Small intestine (tissue), 7 donors: Measurements from ENCODE around the gene HID1. TPM values are rescaled to one million over a fixed set of nuclear protein-coding genes. Genes with fewer than 3 reads are reported as not detected.

ENCODE experiments used
- DNase-seq, 2 donors: peaks; one replicate each; pipeline versions ENCODE4 v3.0.0 to v3.0.0-alpha.2; 2013
- FAIRE-seq: peaks from 2 replicates; lab custom pipeline; 2012; peaks lifted over from hg19 to GRCh38; lab: Jason Lieb, UNC
- H3K27ac ChIP-seq, 3 donors: one replicate each; pipeline ENCODE4 v1.5.1; 2013; ENCODE audit warnings: low read length in 2 of 3, mild to moderate bottlenecking in 2 of 3, control low read depth in 1 of 3, inconsistent platforms in 1 of 3, low read depth in 1 of 3, moderate library complexity in 1 of 3
- H3K27me3 ChIP-seq, 3 donors: one replicate each; pipeline ENCODE4 v1.6.1; 2013; ENCODE audit warnings: low read length in 3 of 3, inconsistent platforms in 1 of 3; ENCODE audit not compliant: control insufficient read depth in 3 of 3, insufficient read depth in 3 of 3
- H3K36me3 ChIP-seq, 3 donors: one replicate each; pipeline ENCODE4 v1.6.1; 2013; ENCODE audit warnings: low read length in 3 of 3, inconsistent platforms in 1 of 3, low read depth in 1 of 3, mild to moderate bottlenecking in 1 of 3, moderate library complexity in 1 of 3; ENCODE audit not compliant: control insufficient read depth in 3 of 3, insufficient read depth in 2 of 3
- H3K4me1 ChIP-seq, 3 donors: one replicate each; pipeline ENCODE4 v1.6.1; 2013; ENCODE audit warnings: low read length in 2 of 3, inconsistent platforms in 1 of 3, low read depth in 1 of 3, mild to moderate bottlenecking in 1 of 3, moderate library complexity in 1 of 3; ENCODE audit not compliant: control insufficient read depth in 3 of 3, insufficient read depth in 2 of 3
- H3K4me3 ChIP-seq, 3 donors: one replicate each; pipeline ENCODE4 v1.5.1; 2013; ENCODE audit warnings: low read length in 3 of 3, control low read depth in 1 of 3, inconsistent platforms in 1 of 3, low read depth in 1 of 3, mild to moderate bottlenecking in 1 of 3, moderate library complexity in 1 of 3
- H3K9me3 ChIP-seq, 2 donors: one replicate each; pipeline ENCODE4 v1.6.1; 2013; ENCODE audit warnings: low read depth in 1 of 2, low read length in 1 of 2; ENCODE audit not compliant: control insufficient read depth in 2 of 2, insufficient read depth in 1 of 2
- WGBS, 3 donors: extraction: QIAGEN DNeasy Blood & Tissue Kit; methylation state at CpG; one replicate each; pipeline ENCODE4 v1.1.7; 2013; 5-methylcytosine and 5-hydroxymethylcytosine counted together
- polyA plus RNA-seq, 4 donors: library from polyadenylated mRNA; stranded (reverse) in 3 of 4; unstranded in 1 of 4; fragments of 200-250 nt in 3 of 4; fragments of 120-200 nt in 1 of 4; gene quantifications; one replicate each; pipeline versions ENCODE4 v1.2.1 to v1.2.3, GENCODE V29; 2013
- donor health status: healthy with polysubstance abuse.
- donor health status: control.
- donor health status: control.
- donor health status: Bipolar disorder and iron deficiency.
- donor health status: healthy.

HID1 gene
- polyA plus RNA-seq, 4 donors: 37.0 to 60.4 (median 40.6) TPM

- DNase-seq (peak; percentile 57 to 90), FAIRE-seq (no peak)
- Histone ChIP-seq H3K9me3 (peaks cover 0 to 7% of the 10 kb centered on the region in 2 donors), H3K36me3 (peaks cover 0 to 79% (median 2%) of the 10 kb centered on the region in 3 donors), H3K27me3 (no peaks in the 10 kb centered on the region), H3K27ac (peak overlapping the region in 1 of 3 donors; percentile 32), H3K4me1 (peaks cover 0 to 12% (median 0%) of the 10 kb centered on the region in 3 donors), H3K4me3 (no peak overlapping the region)
- WGBS, 3 donors: 44 to 54% (median 48%) methylated on average over 17 to 19 of the region's 19 CpGs
These were observed 11.8 kb downstream of the HID1 start for GRCh38 chr17:74960570-74961342.

- FAIRE-seq: no peak
These were observed 12.6 kb downstream of the HID1 start for GRCh38 chr17:74959826-74960515.

GRCh38 chr17:74957935-74958740 is 14.4 kb downstream of the HID1 start:
- H3K4me1 ChIP-seq: peaks cover 0 to 21% (median 0%) of the 10 kb centered on the region in 3 donors
- no peaks in the 10 kb centered on the region for H3K27me3 ChIP-seq
- H3K9me3 ChIP-seq: peaks cover 0 to 7% of the 10 kb centered on the region in 2 donors
- FAIRE-seq (no peak), DNase-seq (peak; percentile 54 to 77)
- H3K27ac ChIP-seq: no peak overlapping the region
- peaks cover 0 to 86% (median 2%) of the 10 kb centered on the region in 3 donors for H3K36me3 ChIP-seq
- no peak overlapping the region for H3K4me3 ChIP-seq
- WGBS, 3 donors: 51 to 57% (median 51%) methylated on average over 33 of the region's 33 CpGs

More at GRCh38 chr17:74959826-74960515, 12.6 kb downstream of the HID1 start:
- H3K4me3 ChIP-seq: no peak overlapping the region
- peak overlapping the region in 1 of 3 donors; percentile 32 for H3K27ac ChIP-seq
- no peaks in the 10 kb centered on the region for H3K27me3 ChIP-seq
- peaks cover 0 to 7% of the 10 kb centered on the region in 2 donors for H3K9me3 ChIP-seq
- WGBS, 3 donors: 67 to 88% (median 73%) methylated on average over 14 of the region's 14 CpGs
- H3K4me1 ChIP-seq: peaks cover 0 to 12% (median 0%) of the 10 kb centered on the region in 3 donors
- peaks cover 0 to 85% (median 2%) of the 10 kb centered on the region in 3 donors for H3K36me3 ChIP-seq
- DNase-seq: peak in 1 of 2 donors; percentile 41

- no peak for FAIRE-seq
- 65 to 82% (median 78%) methylated on average over 4 of the region's 4 CpGs for WGBS, 3 donors
- Histone ChIP-seq H3K4me3 (no peak overlapping the region), H3K4me1 (peaks cover 0 to 32% (median 11%) of the 10 kb centered on the region in 3 donors), H3K9me3 (peaks cover 0 to 7% of the 10 kb centered on the region in 2 donors), H3K36me3 (peaks cover 0 to 87% (median 0%) of the 10 kb centered on the region in 3 donors), H3K27ac (no peak overlapping the region), H3K27me3 (no peaks in the 10 kb centered on the region)
- no peak for DNase-seq
These were observed 16.5 kb downstream of the HID1 start for GRCh38 chr17:74956093-74956492.

- Histone ChIP-seq H3K27ac (peak overlapping the region in 1 of 3 donors; percentile 56), H3K4me1 (peaks cover 0 to 36% (median 12%) of the 10 kb centered on the region in 3 donors), H3K27me3 (no peaks in the 10 kb centered on the region), H3K9me3 (peaks cover 0 to 7% of the 10 kb centered on the region in 2 donors), H3K4me3 (no peak overlapping the region), H3K36me3 (peaks cover 0 to 87% (median 2%) of the 10 kb centered on the region in 3 donors)
- no peak for DNase-seq
- 73 to 80% (median 73%) methylated on average over 13 of the region's 13 CpGs for WGBS, 3 donors
- FAIRE-seq: no peak
These were observed 17.7 kb downstream of the HID1 start for GRCh38 chr17:74954665-74955421.

- WGBS, 3 donors: 92 to 93% (median 92%) methylated on average over 14 to 15 of the region's 15 CpGs
- peak overlapping the region in 1 of 3 donors; percentile 56 for H3K27ac ChIP-seq
- no peak overlapping the region for H3K4me3 ChIP-seq
- no peak for DNase-seq
- peaks cover 0 to 7% of the 10 kb centered on the region in 2 donors for H3K9me3 ChIP-seq
- FAIRE-seq: no peak
- H3K27me3 ChIP-seq: no peaks in the 10 kb centered on the region
- H3K36me3 ChIP-seq: peaks cover 0 to 86% (median 2%) of the 10 kb centered on the region in 3 donors
- H3K4me1 ChIP-seq: peaks cover 0 to 36% (median 12%) of the 10 kb centered on the region in 3 donors
These were observed 18.4 kb downstream of the HID1 start for GRCh38 chr17:74954115-74954514.

- DNase-seq: peak; percentile 86 to 90
- Histone ChIP-seq H3K4me3 (no peak overlapping the region), H3K27me3 (no peaks in the 10 kb centered on the region), H3K36me3 (peaks cover 0 to 81% (median 2%) of the 10 kb centered on the region in 3 donors), H3K9me3 (peaks cover 0 to 7% of the 10 kb centered on the region in 2 donors), H3K27ac (peak overlapping the region; percentile 66 to 90 (median 89)), H3K4me1 (peaks cover 0 to 36% (median 12%) of the 10 kb centered on the region in 3 donors)
- 18 to 64% (median 58%) methylated on average over 9 to 11 of the region's 11 CpGs for WGBS, 3 donors
- no peak for FAIRE-seq
These were observed 19.3 kb downstream of the HID1 start for GRCh38 chr17:74953134-74953687.
